Right ventricle myocardium superior (tissue), 1 donor: Measurements from ENCODE around the gene LUC7L. TPM values are rescaled to one million over a fixed set of nuclear protein-coding genes. Genes with fewer than 3 reads are reported as not detected.
"Not testable (repeated sequence)": the region's sequence is repeated elsewhere in the genome, so short reads cannot be mapped to it uniquely, and the experiment has no call there.

ENCODE experiments used
- ATAC-seq: fragments of 200-7000 bp; cut with Tn5 transposase; one replicate; pipeline ENCODE4 v1.9.1; 2020; ENCODE audit warnings: mild to moderate bottlenecking; ENCODE audit not compliant: poor library complexity
- DNase-seq: peaks from one replicate; pipeline ENCODE4 v3.0.0-alpha.2; 2020
- intact Hi-C: fragments of 100-400 bp; cut with DNase I; formaldehyde crosslinking; loops from one replicate; pipeline ENCODE4 v1.11.2; 2022
- total RNA-seq: library from RNA; stranded (reverse); fragmentation: NEBNext Ultra II Directional; extraction: Animal tissue kit (Norgen Biotek cat#: 25700); gene quantifications from one replicate; pipeline ENCODE4 v1.2.1, GENCODE V29; 2021
- donor health status: DM: no; HTN: yes; CAD: no; lungs with severe emphysema.

Gene LUC7L
- total RNA-seq, 1 donor from 2014 or later = 25.0 TPM

DNA sequence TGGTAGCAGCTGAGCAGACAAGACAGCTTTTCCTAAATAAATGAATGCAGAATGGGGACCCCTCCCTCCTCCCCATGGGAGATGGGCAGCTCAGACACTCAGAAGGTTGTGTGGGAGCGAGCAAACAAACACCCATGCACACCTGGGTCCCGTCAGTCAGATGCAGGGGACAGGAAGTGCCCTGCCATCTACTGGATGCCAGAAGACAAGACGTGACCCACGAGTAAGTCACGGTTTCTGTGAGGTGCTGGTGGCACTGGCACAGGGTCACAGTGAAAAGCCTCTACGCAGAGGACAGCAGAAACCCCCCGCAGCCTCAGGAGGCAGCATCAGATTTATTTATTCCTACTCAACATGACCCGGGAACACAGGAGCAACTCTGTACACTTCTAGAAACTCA, 40.6 kb downstream of the LUC7L start:
- intact Hi-C loops = no loop called here
- ATAC-seq = no peak
- no peak for DNase-seq

GRCh38 chr16:187330-187729, 41.9 kb downstream of the LUC7L start:
- intact Hi-C loops = no loop called here
- no peak for ATAC-seq
- DNase-seq = no peak

DNA sequence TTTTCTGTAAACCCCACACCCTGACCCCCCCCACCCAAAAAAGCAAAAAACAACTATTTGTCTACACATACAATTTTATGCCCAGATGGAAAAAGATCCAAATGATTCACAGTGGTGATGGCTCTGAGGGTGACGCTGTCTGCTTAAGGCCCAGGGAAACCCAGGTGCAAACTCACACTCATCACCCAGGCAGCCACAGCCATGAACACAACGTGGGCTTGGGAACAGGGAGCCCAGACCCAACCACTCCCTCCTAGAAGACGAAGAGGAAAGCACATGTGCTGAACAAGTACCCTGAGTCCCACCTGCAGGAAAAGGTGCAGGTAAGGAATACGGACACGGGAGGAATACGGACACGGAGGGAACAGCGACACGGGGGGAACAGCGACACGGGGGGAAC, 43.6 kb downstream of the LUC7L start:
- DNase-seq (no peak), ATAC-seq (no peak)
- intact Hi-C loops = no loop called here

DNA sequence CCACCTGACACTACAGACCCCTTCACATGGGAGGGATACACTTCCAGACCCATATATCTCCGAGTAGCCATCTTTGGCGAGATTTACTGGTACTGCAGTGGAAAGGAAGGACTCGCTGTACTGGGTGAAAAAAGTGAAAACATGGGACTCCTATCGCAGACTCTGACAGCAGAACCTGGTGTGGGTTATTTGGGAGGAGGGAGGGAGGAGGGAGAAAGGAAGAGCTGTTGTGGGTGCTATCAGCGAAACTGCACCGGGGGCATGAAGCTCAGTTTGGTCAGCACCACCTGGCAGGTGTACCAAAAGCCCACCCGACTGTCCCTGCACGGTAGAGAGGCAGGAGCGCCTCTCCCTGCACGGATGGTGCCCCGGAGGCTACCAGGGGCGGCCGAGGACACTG, 44.0 kb downstream of the LUC7L start:
- intact Hi-C loops = no loop called here
- ATAC-seq = no peak
- DNase-seq = no peak

DNA sequence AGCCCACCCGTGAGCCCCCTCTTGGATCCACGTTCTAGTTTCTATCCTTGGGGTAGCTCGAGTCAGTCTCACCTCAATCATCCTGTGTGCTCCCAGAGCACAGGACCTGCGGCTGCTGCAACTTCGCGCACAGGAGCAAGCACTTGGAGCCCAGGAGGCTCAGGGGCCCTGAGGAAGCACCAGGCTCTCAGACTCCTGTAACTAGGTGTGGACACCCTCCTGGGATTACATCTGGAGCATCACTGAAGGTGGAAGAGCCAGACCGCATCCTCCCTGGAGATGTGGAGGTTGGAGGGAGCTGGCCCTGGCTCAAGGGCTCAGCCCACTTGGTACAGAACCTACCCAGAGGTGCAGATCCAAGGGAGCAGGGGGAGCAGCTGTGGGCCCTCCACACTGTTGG, 46.2 kb downstream of the LUC7L start:
- no peak for ATAC-seq
- DNase-seq = no peak
- intact Hi-C loops = no loop called here

- no peak for DNase-seq
- intact Hi-C loops = no loop called here
These were observed 47.7 kb downstream of the LUC7L start for GRCh38 chr16:181565-182021.

GRCh38 chr16:180681-181564, 48.3 kb downstream of the LUC7L start:
- ATAC-seq = peak; percentile 88
- intact Hi-C loops = no loop called here
- DNase-seq = peak; percentile 84

More at GRCh38 chr16:181565-182021, 47.7 kb downstream of the LUC7L start:
- no peak for ATAC-seq

- intact Hi-C loops = no loop called here
- ATAC-seq (peak; percentile 47), DNase-seq (no peak)
These were observed 49.1 kb downstream of the LUC7L start, which contains the start of gene HBQ1 for GRCh38 chr16:180101-180675. TSS of gene HBQ1 (plus strand) at chr16:180459. CDS start at chr16:180487, 28 bp downstream.

- intact Hi-C loops = no loop called here
- DNase-seq = no peak
- ATAC-seq = no peak
These were observed 49.8 kb downstream of the LUC7L start for GRCh38 chr16:179211-180092.

DNA sequence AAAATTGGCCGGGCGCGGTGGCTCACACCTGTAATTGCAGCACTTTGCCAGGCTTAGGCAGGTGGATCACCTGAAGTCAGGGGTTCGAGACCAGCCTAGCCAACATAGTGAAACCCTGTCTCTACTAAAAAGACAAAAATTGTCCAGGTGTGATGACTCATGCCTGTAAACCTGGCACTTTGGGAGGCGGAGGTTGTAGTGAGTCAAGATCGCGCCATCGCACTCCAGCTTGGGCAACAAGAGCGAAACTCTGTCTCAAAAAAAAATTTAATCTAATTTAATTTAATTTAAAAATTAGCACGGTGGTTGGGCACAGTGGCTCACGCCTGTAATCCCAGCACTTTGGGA, 50.6 kb downstream of the LUC7L start:
- ATAC-seq (no peak), DNase-seq (no peak)
- intact Hi-C loops = no loop called here

- DNase-seq (no peak), ATAC-seq (no peak)
- intact Hi-C loops = no loop called here
These were observed 51.1 kb downstream of the LUC7L start for GRCh38 chr16:177981-178667.

DNA sequence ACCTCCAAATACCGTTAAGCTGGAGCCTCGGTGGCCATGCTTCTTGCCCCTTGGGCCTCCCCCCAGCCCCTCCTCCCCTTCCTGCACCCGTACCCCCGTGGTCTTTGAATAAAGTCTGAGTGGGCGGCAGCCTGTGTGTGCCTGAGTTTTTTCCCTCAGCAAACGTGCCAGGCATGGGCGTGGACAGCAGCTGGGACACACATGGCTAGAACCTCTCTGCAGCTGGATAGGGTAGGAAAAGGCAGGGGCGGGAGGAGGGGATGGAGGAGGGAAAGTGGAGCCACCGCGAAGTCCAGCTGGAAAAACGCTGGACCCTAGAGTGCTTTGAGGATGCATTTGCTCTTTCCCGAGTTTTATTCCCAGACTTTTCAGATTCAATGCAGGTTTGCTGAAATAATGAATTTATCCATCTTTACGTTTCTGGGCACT, 51.8 kb downstream of the LUC7L start:
- DNase-seq (no peak), ATAC-seq (no peak)
- intact Hi-C loops = no loop called here

- peak; percentile 4 for ATAC-seq
These were observed 52.5 kb downstream of the LUC7L start, which contains the start of gene HBA1 for GRCh38 chr16:176477-177382. TSS of gene HBA1 (plus strand) at chr16:176680. CDS start at chr16:176717, 37 bp downstream.

DNA sequence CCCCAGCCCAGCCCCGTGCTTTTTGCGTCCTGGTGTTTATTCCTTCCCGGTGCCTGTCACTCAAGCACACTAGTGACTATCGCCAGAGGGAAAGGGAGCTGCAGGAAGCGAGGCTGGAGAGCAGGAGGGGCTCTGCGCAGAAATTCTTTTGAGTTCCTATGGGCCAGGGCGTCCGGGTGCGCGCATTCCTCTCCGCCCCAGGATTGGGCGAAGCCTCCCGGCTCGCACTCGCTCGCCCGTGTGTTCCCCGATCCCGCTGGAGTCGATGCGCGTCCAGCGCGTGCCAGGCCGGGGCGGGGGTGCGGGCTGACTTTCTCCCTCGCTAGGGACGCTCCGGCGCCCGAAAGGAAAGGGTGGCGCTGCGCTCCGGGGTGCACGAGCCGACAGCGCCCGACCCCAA, 53.2 kb downstream of the LUC7L start:
- DNase-seq, ATAC-seq, intact Hi-C loops: not testable (repeated sequence)

More at GRCh38 chr16:176477-177382, 52.5 kb downstream of the LUC7L start, which contains the start of gene HBA1:
- DNase-seq, intact Hi-C loops: not testable (repeated sequence)

- no peak for DNase-seq
- ATAC-seq = no peak
- intact Hi-C loops = no loop called here
These were observed 54.0 kb downstream of the LUC7L start for GRCh38 chr16:175011-175949.
